WTC11 (cell line): ENCODE measurements around the gene PTPRF. TPM values are rescaled to one million over a fixed set of nuclear protein-coding genes. Genes with fewer than 3 reads are reported as not detected.

Experiments
- ATAC-seq: fragments of 200-7000 bp; cut with Tn5 transposase; 2 replicates; pipeline ENCODE4 v1.10.0; 2021; ENCODE audit warnings: mild to moderate bottlenecking, moderate library complexity
- CTCF ChIA-PET: fragments of 300-600 bp; sonication (Branson Sonifier 250); formaldehyde crosslinking; loops from one replicate; lab custom pipeline; 2021; ENCODE audit warnings: antibody characterized with exemption; lab: Charles Lee
- POLR2A ChIA-PET: fragments of 350-600 bp; sonication (Branson Sonifier 250); formaldehyde crosslinking; loops from one replicate; lab custom pipeline; 2021; ENCODE audit warnings: antibody characterized with exemption; lab: Charles Lee
- DNase-seq: peaks from one replicate; pipeline ENCODE4 v3.0.0; 2021; ENCODE audit warnings: low spot score
- H3K27ac Mint-ChIP-seq: 2 replicates; pipeline ENCODE4 v1.8.0; 2021; ENCODE audit warnings: mixed read lengths
- H3K27me3 Mint-ChIP-seq: 2 replicates; pipeline ENCODE4 v1.8.0; 2021; ENCODE audit warnings: low read depth, mild to moderate bottlenecking, moderate library complexity, mixed read lengths
- H3K36me3 Mint-ChIP-seq: 2 replicates; pipeline ENCODE4 v1.8.0; 2021; ENCODE audit warnings: mixed read lengths
- H3K4me1 Mint-ChIP-seq: 2 replicates; pipeline ENCODE4 v1.8.0; 2022; ENCODE audit warnings: mixed read lengths
- H3K4me3 Mint-ChIP-seq: 2 replicates; pipeline ENCODE4 v1.8.0; 2021; ENCODE audit warnings: mild to moderate bottlenecking, moderate library complexity, mixed read lengths
- H3K9me3 Mint-ChIP-seq: 2 replicates; pipeline ENCODE4 v1.8.0; 2021; ENCODE audit warnings: mixed read lengths
- ARID4B ChIP-seq: sonication (generic); formaldehyde crosslinking; IDR thresholded peaks from 2 replicates; pipeline ENCODE4 v1.8.0; 2023; ENCODE audit warnings: missing genetic modification reagents, mild to moderate bottlenecking, borderline replicate concordance
- ATF3 ChIP-seq: sonication (generic); formaldehyde crosslinking; conservative IDR thresholded peaks from 2 replicates; pipeline ENCODE4 v1.8.1; 2022; ENCODE audit warnings: mild to moderate bottlenecking, missing genetic modification reagents
- CREM ChIP-seq: sonication (generic); formaldehyde crosslinking; IDR thresholded peaks from 2 replicates; pipeline ENCODE4 v1.8.1; 2022; ENCODE audit warnings: mild to moderate bottlenecking, missing genetic modification reagents, moderate library complexity
- ESRRA ChIP-seq: sonication (generic); formaldehyde crosslinking; IDR thresholded peaks from 2 replicates; pipeline ENCODE4 v1.8.1; 2022; ENCODE audit warnings: mild to moderate bottlenecking, missing genetic modification reagents, borderline replicate concordance
- GRHL2 ChIP-seq: fragments of 250-450 bp; sonication (Bioruptor Pico); IDR thresholded peaks from 2 replicates; pipeline ENCODE4 v1.8.0; 2022; ENCODE audit warnings: mild to moderate bottlenecking, moderate library complexity; ENCODE audit not compliant: insufficient replicate concordance, severe bottlenecking
- GTF2I ChIP-seq: fragments of 250-450 bp; sonication (Bioruptor Pico); conservative IDR thresholded peaks from 2 replicates; pipeline ENCODE4 v1.4.0; 2021; ENCODE audit warnings: mild to moderate bottlenecking
- HMGA2 ChIP-seq: fragments of 250-450 bp; sonication (Bioruptor Pico); IDR thresholded peaks from 2 replicates; pipeline ENCODE4 v1.4.0; 2021; ENCODE audit warnings: mild to moderate bottlenecking, moderate library complexity
- HMGXB4 ChIP-seq: sonication (generic); formaldehyde crosslinking; IDR thresholded peaks from 2 replicates; pipeline ENCODE4 v1.8.1; 2023; ENCODE audit warnings: mild to moderate bottlenecking, moderate library complexity, missing genetic modification reagents
- IRF2 ChIP-seq: sonication (generic); formaldehyde crosslinking; IDR thresholded peaks from 2 replicates; pipeline ENCODE4 v1.8.0; 2022; ENCODE audit warnings: low read depth, missing genetic modification reagents, borderline replicate concordance
- MXD4 ChIP-seq: fragments of 250-450 bp; sonication (Bioruptor Pico); IDR thresholded peaks from 2 replicates; pipeline ENCODE4 v1.8.0; 2021; ENCODE audit warnings: mild to moderate bottlenecking, moderate library complexity, borderline replicate concordance
- OVOL2 ChIP-seq: fragments of 250-450 bp; sonication (Bioruptor Pico); IDR thresholded peaks from 2 replicates; pipeline ENCODE4 v1.9.0; 2021; ENCODE audit warnings: mild to moderate bottlenecking, borderline replicate concordance
- PRDM15 ChIP-seq: sonication (generic); formaldehyde crosslinking; IDR thresholded peaks from 2 replicates; pipeline ENCODE4 v1.8.0; 2022; ENCODE audit warnings: missing genetic modification reagents
- PREB ChIP-seq: sonication (generic); formaldehyde crosslinking; IDR thresholded peaks from 2 replicates; pipeline ENCODE4 v1.8.1; 2022; ENCODE audit warnings: mild to moderate bottlenecking, missing genetic modification reagents, moderate library complexity, borderline replicate concordance
- PRRX2 ChIP-seq: fragments of 250-450 bp; sonication (Bioruptor Pico); IDR thresholded peaks from 2 replicates; pipeline ENCODE4 v1.8.0; 2021; ENCODE audit warnings: mild to moderate bottlenecking
- ZBTB21 ChIP-seq: sonication (generic); formaldehyde crosslinking; IDR thresholded peaks from 2 replicates; pipeline ENCODE4 v1.8.1; 2023; ENCODE audit warnings: mild to moderate bottlenecking, missing genetic modification reagents, borderline replicate concordance
- ZBTB43 ChIP-seq: sonication (generic); formaldehyde crosslinking; IDR thresholded peaks from 2 replicates; pipeline ENCODE4 v1.8.1; 2023; ENCODE audit warnings: mild to moderate bottlenecking, missing genetic modification reagents
- ZNF263 ChIP-seq: sonication (generic); formaldehyde crosslinking; IDR thresholded peaks from 2 replicates; pipeline ENCODE4 v1.8.1; 2022; ENCODE audit warnings: low read depth, mild to moderate bottlenecking, moderate library complexity, missing genetic modification reagents
- ZNF281 ChIP-seq: sonication (generic); formaldehyde crosslinking; IDR thresholded peaks from 2 replicates; pipeline ENCODE4 v1.8.0; 2023; ENCODE audit warnings: mild to moderate bottlenecking, missing genetic modification reagents
- total RNA-seq: library from RNA; stranded (reverse); gene quantifications from 3 replicates; pipeline ENCODE4 v1.2.3, GENCODE V29; 2021

The PTPRF gene
- total RNA-seq, 1 experiment from 2014 or later = 248 TPM

- H3K36me3 Mint-ChIP-seq = peaks cover 32% of the 10 kb centered on the region
- CTCF ChIA-PET = interaction anchor here (0.6 to 2.8 kb wide), 4 partner anchors 8 to 282 kb away, joined by 4 to 28 read pairs (median 14); partner anchors contain the start of gene ARTN
- no peaks in the 10 kb centered on the region for H3K27me3 Mint-ChIP-seq
- peak overlapping the region; percentile 96 for H3K4me3 Mint-ChIP-seq
- DNase-seq (no peak), ATAC-seq (no peak)
- TF ChIP-seq CREM = no peak
- no peak for TF ChIP-seq PRDM15 (CRISPR knock-in tag)
- TF ChIP-seq MXD4 (CRISPR knock-in tag) = no peak
- TF ChIP-seq GTF2I (CRISPR knock-in tag) = no peak
- no peak for TF ChIP-seq ATF3
- no peak for TF ChIP-seq ESRRA
- no peak for TF ChIP-seq HMGA2 (CRISPR knock-in tag)
- no peak for TF ChIP-seq ZBTB21 (CRISPR knock-in tag)
- TF ChIP-seq GRHL2 (CRISPR knock-in tag) = no peak
- TF ChIP-seq ZNF263 (CRISPR knock-in tag) = no peak
- TF ChIP-seq ZNF281 (CRISPR knock-in tag) = no peak
- no peak for TF ChIP-seq ARID4B
- no peak for TF ChIP-seq HMGXB4 (CRISPR knock-in tag)
- no peak for TF ChIP-seq PREB
- no peak for TF ChIP-seq PRRX2 (CRISPR knock-in tag)
- TF ChIP-seq IRF2 (CRISPR knock-in tag) = no peak
- TF ChIP-seq OVOL2 (CRISPR knock-in tag) = no peak
- no peak for TF ChIP-seq ZBTB43
- POLR2A ChIA-PET = interaction anchor here (0.7 kb wide), 1 partner anchor 114 kb away, joined by 4 read pairs; no protein-coding TSS in a partner anchor
- H3K4me1 Mint-ChIP-seq = peaks cover 35% of the 10 kb centered on the region
- H3K27ac Mint-ChIP-seq = peak overlapping the region; percentile 95
- no peaks in the 10 kb centered on the region for H3K9me3 Mint-ChIP-seq
Measured at GRCh38 chr1:43651902-43652301, 121.2 kb downstream of the PTPRF start.
